GM12865 (cell line): ENCODE measurements around the gene DCLK1.

Source experiments
- DNase-seq: peaks from one replicate; pipeline ENCODE4 v3.0.0; 2010; ENCODE audit warnings: low read depth
- H3K4me3 ChIP-seq: 2 replicates; pipeline ENCODE4 v1.5.1; 2011; ENCODE audit warnings: mild to moderate bottlenecking, low read depth, low read length, control low read depth
- CTCF ChIP-seq: IDR thresholded peaks from 2 replicates; pipeline ENCODE4 v1.5.1; 2011; ENCODE audit warnings: low read length, control low read depth, low read depth, inconsistent platforms; ENCODE audit not compliant: insufficient read depth; ENCODE audit errors: missing control alignments

Gene DCLK1

GRCh38 chr13:35851356-35851755 lies 279.8 kb downstream of the DCLK1 start:
- no peak for TF ChIP-seq CTCF
- H3K4me3 ChIP-seq: no peak overlapping the region
- no peak for DNase-seq

GRCh38 chr13:35850569-35850968 lies 280.6 kb downstream of the DCLK1 start:
- no peak for DNase-seq
- TF ChIP-seq CTCF: no peak
- no peak overlapping the region for H3K4me3 ChIP-seq

- DNase-seq: no peak
- no peak overlapping the region for H3K4me3 ChIP-seq
- no peak for TF ChIP-seq CTCF
These were observed 281.9 kb downstream of the DCLK1 start for GRCh38 chr13:35849256-35849644.

GRCh38 chr13:35848336-35849255 lies 282.6 kb downstream of the DCLK1 start:
- no peak for TF ChIP-seq CTCF
- H3K4me3 ChIP-seq: no peak overlapping the region
- DNase-seq: no peak

GRCh38 chr13:35843272-35843671 lies 287.9 kb downstream of the DCLK1 start:
- no peak for DNase-seq
- H3K4me3 ChIP-seq: no peak overlapping the region
- TF ChIP-seq CTCF: no peak

- no peak overlapping the region for H3K4me3 ChIP-seq
- no peak for TF ChIP-seq CTCF
- no peak for DNase-seq
These were observed 290.1 kb downstream of the DCLK1 start for GRCh38 chr13:35841060-35841521.

- no peak for TF ChIP-seq CTCF
- DNase-seq: no peak
- H3K4me3 ChIP-seq: no peak overlapping the region
These were observed 291.4 kb downstream of the DCLK1 start for GRCh38 chr13:35839806-35840205.
